Fibroblast of lung (primary cell): ENCODE results near the gene GSTM2. TPM values are rescaled to one million over a fixed set of nuclear protein-coding genes. Genes with fewer than 3 reads are reported as not detected.

Source experiments
- DNase-seq, 2 donors: peaks; one replicate each; pipeline versions ENCODE4 v3.0.0 to v3.0.0-alpha.2; 2010; ENCODE audit warnings: low read depth in 2 of 2
- H2AFZ ChIP-seq: 2 replicates; pipeline ENCODE4 v1.5.1; 2012; ENCODE audit warnings: low read length, control low read depth, inconsistent platforms
- H3K27ac ChIP-seq: 2 replicates; pipeline ENCODE4 v1.5.1; 2011; ENCODE audit warnings: low read length, control low read depth; ENCODE audit not compliant: insufficient read depth
- H3K27me3 ChIP-seq: 2 replicates; pipeline ENCODE4 v1.5.1; 2011; ENCODE audit warnings: mild to moderate bottlenecking, low read length; ENCODE audit not compliant: control insufficient read depth, insufficient read depth
- H3K36me3 ChIP-seq: 2 replicates; pipeline ENCODE4 v1.5.1; 2011; ENCODE audit warnings: low read length; ENCODE audit not compliant: control insufficient read depth, insufficient read depth
- H3K4me1 ChIP-seq: 2 replicates; pipeline ENCODE4 v1.5.1; 2011; ENCODE audit warnings: low read length; ENCODE audit not compliant: control insufficient read depth, insufficient read depth; ENCODE audit errors: extremely low read depth
- H3K4me2 ChIP-seq: 2 replicates; pipeline ENCODE4 v1.5.1; 2011; ENCODE audit warnings: low read length, control low read depth; ENCODE audit not compliant: insufficient read depth; ENCODE audit errors: extremely low read depth
- H3K4me3 ChIP-seq, 4 experiments: fragments of 200-600 bp in 1 of 4; sonication (generic) in 1 of 4; replicated peaks in 1 of 4; 2 replicates each; pipeline ENCODE4 v1.5.1; 2011 to 2016; ENCODE audit warnings: low read length in 4 of 4, low read depth in 3 of 4, mild to moderate bottlenecking in 3 of 4, control low read depth in 2 of 4, inconsistent platforms in 1 of 4, mixed read lengths in 1 of 4; ENCODE audit not compliant: insufficient read depth in 1 of 4; ENCODE audit errors: control extremely low read depth in 1 of 4
- H3K79me2 ChIP-seq: 2 replicates; pipeline ENCODE4 v1.5.1; 2012; ENCODE audit warnings: mild to moderate bottlenecking, low read length, inconsistent platforms; ENCODE audit not compliant: control insufficient read depth, insufficient read depth
- H3K9ac ChIP-seq: 2 replicates; pipeline ENCODE4 v1.5.1; 2011; ENCODE audit warnings: mild to moderate bottlenecking, low read length, control low read depth; ENCODE audit not compliant: insufficient read depth
- H3K9me3 ChIP-seq: 2 replicates; pipeline ENCODE4 v1.5.1; 2012; ENCODE audit warnings: low read depth, low read length; ENCODE audit not compliant: control insufficient read depth, insufficient read depth
- H4K20me1 ChIP-seq: 2 replicates; pipeline ENCODE4 v1.5.1; 2011; ENCODE audit warnings: low read length; ENCODE audit not compliant: control insufficient read depth, insufficient read depth; ENCODE audit errors: extremely low read depth
- EZH2 ChIP-seq: IDR thresholded peaks from 2 replicates; pipeline ENCODE4 v1.5.1; 2012; ENCODE audit warnings: low read length, control low read depth, mild to moderate bottlenecking; ENCODE audit errors: missing control alignments
- polyA plus RNA-seq, 2 donors: library from polyadenylated mRNA; depleted of rRNA in 1 of 2; stranded (reverse) in 1 of 2; unstranded in 1 of 2; fragments of >200 nt; gene quantifications; 2 replicates each; pipeline ENCODE4 v1.2.1, GENCODE V29; 2011 to 2012; ENCODE audit warnings: missing spikeins in 1 of 2
- total RNA-seq: library from RNA; depleted of rRNA; stranded (reverse); fragments of >200 nt; gene quantifications from 2 replicates; pipeline ENCODE4 v1.2.1, GENCODE V29; 2014
- TF ChIP-seq, protein P1 (sequence below), 2 donors: IDR thresholded peaks in 1 of 2; conservative IDR thresholded peaks in 1 of 2; 1 replicate in 1 of 2; 2 replicates in 1 of 2; pipeline ENCODE4 v1.5.1; 2011 to 2012; ENCODE audit warnings: low read length in 2 of 2, control low read depth in 1 of 2, inconsistent platforms in 1 of 2, low read depth in 1 of 2, mild to moderate bottlenecking in 1 of 2

GSTM2 gene
- total and polyA plus RNA-seq, 2 donors (not counting 1 experiment from before 2014, with no cell fraction given), result 28.2 to 67.7 TPM

DNA sequence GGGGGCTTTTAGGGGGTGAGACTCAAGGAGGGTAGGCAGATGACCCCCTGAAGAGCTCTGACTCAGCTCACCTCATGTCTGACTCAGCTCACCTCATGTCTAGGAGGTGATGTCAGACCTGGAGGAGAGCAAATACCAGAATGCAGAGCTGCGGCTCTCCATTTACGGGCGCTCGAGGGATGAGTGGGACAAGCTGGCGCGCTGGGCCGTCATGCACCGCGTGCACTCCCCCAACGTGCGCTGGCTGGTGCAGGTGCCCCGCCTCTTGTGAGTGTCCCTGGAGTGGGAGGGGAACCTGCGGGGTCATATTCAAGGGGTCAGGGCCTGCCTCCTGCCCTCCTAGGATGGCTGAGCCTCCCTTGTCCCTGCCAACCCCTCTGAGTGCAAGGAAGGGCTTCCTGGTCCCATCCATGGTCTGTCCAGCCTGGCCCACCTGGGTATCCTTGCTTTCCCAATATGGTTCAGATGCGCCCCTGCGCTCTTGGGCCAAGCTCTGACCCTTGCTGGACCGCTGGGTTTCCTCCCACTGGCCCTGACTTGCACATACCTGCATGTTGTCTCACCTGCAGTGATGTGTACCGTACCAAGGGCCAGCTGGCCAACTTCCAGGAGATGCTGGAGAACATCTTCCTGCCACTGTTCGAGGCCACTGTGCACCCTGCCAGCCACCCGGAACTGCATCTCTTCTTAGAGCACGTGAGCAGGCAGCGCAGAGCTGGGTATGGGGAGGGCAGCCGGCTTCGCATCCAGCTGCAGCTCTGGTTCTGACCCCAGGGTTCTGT, 39.1 kb upstream of the GSTM2 start:
- TF ChIP-seq EZH2, result no peak
- TF ChIP-seq, protein P1, sequence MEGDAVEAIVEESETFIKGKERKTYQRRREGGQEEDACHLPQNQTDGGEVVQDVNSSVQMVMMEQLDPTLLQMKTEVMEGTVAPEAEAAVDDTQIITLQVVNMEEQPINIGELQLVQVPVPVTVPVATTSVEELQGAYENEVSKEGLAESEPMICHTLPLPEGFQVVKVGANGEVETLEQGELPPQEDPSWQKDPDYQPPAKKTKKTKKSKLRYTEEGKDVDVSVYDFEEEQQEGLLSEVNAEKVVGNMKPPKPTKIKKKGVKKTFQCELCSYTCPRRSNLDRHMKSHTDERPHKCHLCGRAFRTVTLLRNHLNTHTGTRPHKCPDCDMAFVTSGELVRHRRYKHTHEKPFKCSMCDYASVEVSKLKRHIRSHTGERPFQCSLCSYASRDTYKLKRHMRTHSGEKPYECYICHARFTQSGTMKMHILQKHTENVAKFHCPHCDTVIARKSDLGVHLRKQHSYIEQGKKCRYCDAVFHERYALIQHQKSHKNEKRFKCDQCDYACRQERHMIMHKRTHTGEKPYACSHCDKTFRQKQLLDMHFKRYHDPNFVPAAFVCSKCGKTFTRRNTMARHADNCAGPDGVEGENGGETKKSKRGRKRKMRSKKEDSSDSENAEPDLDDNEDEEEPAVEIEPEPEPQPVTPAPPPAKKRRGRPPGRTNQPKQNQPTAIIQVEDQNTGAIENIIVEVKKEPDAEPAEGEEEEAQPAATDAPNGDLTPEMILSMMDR (conservative IDR thresholded peaks at IDR 0.05 in 1 of 2, IDR thresholded peaks at IDR 0.05 in 1 of 2; ENCODE audit: low read depth in 1 of 2, low read length in 2 of 2), result no peak

DNA sequence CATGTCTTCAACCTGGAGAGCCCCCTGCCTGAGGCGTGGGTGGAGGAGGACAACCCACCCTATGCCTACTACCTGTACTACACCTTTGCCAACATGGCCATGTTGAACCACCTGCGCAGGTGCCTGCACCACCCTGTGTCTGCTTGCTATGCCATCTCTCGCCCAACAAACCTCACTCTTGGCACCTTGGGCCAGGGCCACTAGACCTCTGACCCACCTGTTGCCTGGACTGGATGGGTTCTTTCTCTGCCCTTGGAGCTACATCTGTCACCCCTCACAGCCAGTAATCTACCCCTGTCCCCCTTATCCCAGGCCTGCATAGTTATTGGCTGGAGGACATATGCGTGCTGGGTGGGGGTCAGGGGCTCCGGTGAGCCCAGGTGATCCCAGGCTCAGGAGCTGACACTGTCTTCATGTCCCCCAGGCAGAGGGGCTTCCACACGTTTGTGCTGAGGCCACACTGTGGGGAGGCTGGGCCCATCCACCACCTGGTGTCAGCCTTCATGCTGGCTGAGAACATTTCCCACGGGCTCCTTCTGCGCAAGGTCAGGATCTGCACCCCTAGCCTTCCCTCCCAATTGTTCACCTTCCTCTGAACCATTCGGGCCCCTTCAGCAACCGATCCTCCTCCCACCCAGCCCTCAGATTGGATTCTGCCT, 38.4 kb upstream of the GSTM2 start:
- H3K9me3 ChIP-seq, result no peaks in the 10 kb centered on the region
- no peak overlapping the region for H3K9ac ChIP-seq
- TF ChIP-seq, protein P1 (conservative IDR thresholded peaks at IDR 0.05 in 1 of 2, IDR thresholded peaks at IDR 0.05 in 1 of 2; ENCODE audit: low read depth in 1 of 2, low read length in 2 of 2), result no peak
- no peak for TF ChIP-seq EZH2
- no peak for DNase-seq
- H3K4me3 ChIP-seq, result no peak overlapping the region
- H3K36me3 ChIP-seq, result peaks cover 33% of the 10 kb centered on the region
- H3K27me3 ChIP-seq, result no peaks in the 10 kb centered on the region
- no peak overlapping the region for H3K4me2 ChIP-seq
- H4K20me1 ChIP-seq, result no peaks in the 10 kb centered on the region
- H3K79me2 ChIP-seq, result peaks cover 8% of the 10 kb centered on the region
- H3K4me1 ChIP-seq, result peaks cover 1% of the 10 kb centered on the region
- no peak overlapping the region for H2AFZ ChIP-seq
- no peak overlapping the region for H3K27ac ChIP-seq

More for the DNA sequence above, 39.1 kb upstream of the GSTM2 start:
- Histone ChIP-seq H3K4me3 (no peak overlapping the region), H3K27me3 (no peaks in the 10 kb centered on the region), H2AFZ (no peak overlapping the region), H3K36me3 (peaks cover 33% of the 10 kb centered on the region), H4K20me1 (no peaks in the 10 kb centered on the region), H3K9ac (no peak overlapping the region), H3K4me1 (peaks cover 4% of the 10 kb centered on the region), H3K9me3 (no peaks in the 10 kb centered on the region), H3K79me2 (peaks cover 16% of the 10 kb centered on the region), H3K4me2 (no peak overlapping the region), H3K27ac (no peak overlapping the region)
- peak in 1 of 2 donors; percentile 87 for DNase-seq

DNA sequence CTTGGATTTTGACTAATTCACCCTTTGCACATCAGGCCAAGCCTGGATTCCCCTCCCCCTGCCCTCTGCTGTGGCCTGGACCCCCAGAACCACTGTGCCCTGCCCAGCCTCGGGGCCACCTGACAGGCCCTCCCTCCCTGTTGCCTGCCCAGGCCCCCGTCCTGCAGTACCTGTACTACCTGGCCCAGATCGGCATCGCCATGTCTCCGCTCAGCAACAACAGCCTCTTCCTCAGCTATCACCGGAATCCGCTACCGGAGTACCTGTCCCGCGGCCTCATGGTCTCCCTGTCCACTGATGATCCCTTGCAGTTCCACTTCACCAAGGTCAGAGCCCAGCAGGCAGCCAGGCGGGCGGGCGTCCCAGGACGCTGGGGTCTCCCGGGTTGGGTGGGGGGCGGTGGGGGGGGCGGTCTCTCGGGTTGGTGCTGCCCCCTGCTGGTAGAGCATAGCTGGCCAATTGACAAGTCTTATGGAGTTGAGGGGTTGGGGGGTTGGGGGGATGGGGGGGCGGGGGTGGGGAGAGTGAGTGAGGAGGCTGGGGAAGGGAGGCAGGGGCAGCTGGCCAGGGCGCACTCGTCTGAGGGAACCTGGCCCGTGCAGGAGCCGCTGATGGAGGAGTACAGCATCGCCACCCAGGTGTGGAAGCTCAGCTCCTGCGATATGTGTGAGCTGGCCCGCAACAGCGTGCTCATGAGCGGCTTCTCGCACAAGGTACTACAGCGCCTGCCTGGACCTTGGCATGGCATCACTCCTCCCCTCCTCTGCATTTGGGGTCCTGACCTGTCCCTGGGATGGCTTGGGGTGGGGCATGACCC, 37.6 kb upstream of the GSTM2 start:
- Histone ChIP-seq H3K27ac (no peak overlapping the region), H3K9ac (no peak overlapping the region), H3K9me3 (no peaks in the 10 kb centered on the region), H3K4me3 (no peak overlapping the region), H3K27me3 (no peaks in the 10 kb centered on the region), H3K4me1 (no peaks in the 10 kb centered on the region), H4K20me1 (no peaks in the 10 kb centered on the region), H3K36me3 (peaks cover 33% of the 10 kb centered on the region), H2AFZ (no peak overlapping the region), H3K4me2 (no peak overlapping the region), H3K79me2 (peaks cover 1% of the 10 kb centered on the region)
- TF ChIP-seq, protein P1 (conservative IDR thresholded peaks at IDR 0.05 in 1 of 2, IDR thresholded peaks at IDR 0.05 in 1 of 2; ENCODE audit: low read depth in 1 of 2, low read length in 2 of 2), result peak; percentile 3 to 13
- no peak for TF ChIP-seq EZH2
- DNase-seq, result no peak
